ENCODE data around the gene EPB41. TPM values are rescaled to one million over a fixed set of nuclear protein-coding genes. Genes with fewer than 3 reads are reported as not detected.
"Not testable (repeated sequence)": the region's sequence is repeated elsewhere in the genome, so short reads cannot be mapped to it uniquely, and the experiment has no call there.

EPB41 gene
- total RNA-seq, 1 experiment from 2014 or later = 17.3 TPM

- not testable (repeated sequence) for H3K27ac ChIP-seq (ENCODE audit: low read length); H3K9ac ChIP-seq (ENCODE audit: low read length); H3K27me3 ChIP-seq (ENCODE audit: low read length); H3K9me3 ChIP-seq (ENCODE audit: low read length); H3K4me1 ChIP-seq (ENCODE audit: low read length); H3K9me2 ChIP-seq (replicated peaks; ENCODE audit: insufficient read depth, low read length); H3K4me3 ChIP-seq (ENCODE audit: low read length); H3K4me2 ChIP-seq (ENCODE audit: low read depth, low read length, poor library complexity, severe bottlenecking); DNase-seq; H2AFZ ChIP-seq (ENCODE audit: low read length)
- Histone ChIP-seq H3K79me2 (ENCODE audit: low read length) (peaks cover 13% of the 10 kb centered on the region), H4K20me1 (ENCODE audit: insufficient read depth, low read depth, low read length) (peaks cover 14% of the 10 kb centered on the region; the same call in 1 of the 2 replicates), H3K36me3 (ENCODE audit: insufficient read depth, low read length) (peaks cover 69% of the 10 kb centered on the region)
Observed at GRCh38 chr1:29150346-29150745, 236.0 kb downstream of the EPB41 start.

GRCh38 chr1:29152046-29152805 is 237.9 kb downstream of the EPB41 start:
- DNase-seq = no peak
- no peaks in the 10 kb centered on the region for H3K4me1 ChIP-seq (ENCODE audit: low read length)
- no peaks in the 10 kb centered on the region for H3K9me3 ChIP-seq (ENCODE audit: low read length)
- peaks cover 29% of the 10 kb centered on the region for H3K79me2 ChIP-seq (ENCODE audit: low read length)
- no peaks in the 10 kb centered on the region for H3K27me3 ChIP-seq (ENCODE audit: low read length)
- H3K36me3 ChIP-seq (ENCODE audit: insufficient read depth, low read length) = peaks cover 67% of the 10 kb centered on the region
- H4K20me1 ChIP-seq (ENCODE audit: insufficient read depth, low read depth, low read length) = peaks cover 14% of the 10 kb centered on the region; the same call in 1 of the 2 replicates
- H3K9ac ChIP-seq (ENCODE audit: low read length) = no peak overlapping the region
- no peak overlapping the region for H2AFZ ChIP-seq (ENCODE audit: low read length)
- no peak overlapping the region for H3K27ac ChIP-seq (ENCODE audit: low read length)
- H3K4me2 ChIP-seq (ENCODE audit: low read depth, low read length, poor library complexity, severe bottlenecking) = no peak overlapping the region
- H3K4me3 ChIP-seq (ENCODE audit: low read length) = no peak overlapping the region
- H3K9me2 ChIP-seq (replicated peaks; ENCODE audit: insufficient read depth, low read length) = no peaks in the 10 kb centered on the region

GRCh38 chr1:29156543-29157268 is 242.3 kb downstream of the EPB41 start:
- Histone ChIP-seq H3K27ac (ENCODE audit: low read length) (no peak overlapping the region), H2AFZ (ENCODE audit: low read length) (no peak overlapping the region), H3K9me2 (replicated peaks; ENCODE audit: insufficient read depth, low read length) (no peaks in the 10 kb centered on the region), H4K20me1 (ENCODE audit: insufficient read depth, low read depth, low read length) (peaks cover 14% of the 10 kb centered on the region), H3K4me2 (ENCODE audit: low read depth, low read length, poor library complexity, severe bottlenecking) (no peak overlapping the region), H3K4me1 (ENCODE audit: low read length) (no peaks in the 10 kb centered on the region), H3K9me3 (ENCODE audit: low read length) (no peaks in the 10 kb centered on the region), H3K9ac (ENCODE audit: low read length) (no peak overlapping the region), H3K36me3 (ENCODE audit: insufficient read depth, low read length) (peaks cover 59% of the 10 kb centered on the region), H3K4me3 (ENCODE audit: low read length) (no peak overlapping the region), H3K27me3 (ENCODE audit: low read length) (no peaks in the 10 kb centered on the region), H3K79me2 (ENCODE audit: low read length) (peaks cover 51% of the 10 kb centered on the region)
- DNase-seq = no peak

- H3K9me3 ChIP-seq (ENCODE audit: low read length) = no peaks in the 10 kb centered on the region
- peaks cover 15% of the 10 kb centered on the region for H4K20me1 ChIP-seq (ENCODE audit: insufficient read depth, low read depth, low read length)
- no peak for DNase-seq
- H3K4me1 ChIP-seq (ENCODE audit: low read length) = no peaks in the 10 kb centered on the region
- H3K4me2 ChIP-seq (ENCODE audit: low read depth, low read length, poor library complexity, severe bottlenecking) = no peak overlapping the region
- no peaks in the 10 kb centered on the region for H3K9me2 ChIP-seq (replicated peaks; ENCODE audit: insufficient read depth, low read length)
- peaks cover 53% of the 10 kb centered on the region for H3K36me3 ChIP-seq (ENCODE audit: insufficient read depth, low read length)
- H3K79me2 ChIP-seq (ENCODE audit: low read length) = peaks cover 51% of the 10 kb centered on the region
- H3K27ac ChIP-seq (ENCODE audit: low read length) = no peak overlapping the region
- no peak overlapping the region for H2AFZ ChIP-seq (ENCODE audit: low read length)
- H3K9ac ChIP-seq (ENCODE audit: low read length) = no peak overlapping the region
- H3K4me3 ChIP-seq (ENCODE audit: low read length) = no peak overlapping the region
- H3K27me3 ChIP-seq (ENCODE audit: low read length) = no peaks in the 10 kb centered on the region
Observed at GRCh38 chr1:29157269-29157601, 242.9 kb downstream of the EPB41 start.

- no peak for DNase-seq
- H3K4me2 ChIP-seq (ENCODE audit: low read depth, low read length, poor library complexity, severe bottlenecking) = no peak overlapping the region
- peaks cover 73% of the 10 kb centered on the region for H3K79me2 ChIP-seq (ENCODE audit: low read length)
- H3K36me3 ChIP-seq (ENCODE audit: insufficient read depth, low read length) = peaks cover 65% of the 10 kb centered on the region
- no peak overlapping the region for H3K9ac ChIP-seq (ENCODE audit: low read length)
- H3K4me3 ChIP-seq (ENCODE audit: low read length) = no peak overlapping the region
- H3K9me2 ChIP-seq (replicated peaks; ENCODE audit: insufficient read depth, low read length) = no peaks in the 10 kb centered on the region
- no peaks in the 10 kb centered on the region for H3K9me3 ChIP-seq (ENCODE audit: low read length)
- H3K4me1 ChIP-seq (ENCODE audit: low read length) = no peaks in the 10 kb centered on the region
- H3K27me3 ChIP-seq (ENCODE audit: low read length) = no peaks in the 10 kb centered on the region
- H3K27ac ChIP-seq (ENCODE audit: low read length) = no peak overlapping the region
- no peak overlapping the region for H2AFZ ChIP-seq (ENCODE audit: low read length)
- peaks cover 27% of the 10 kb centered on the region for H4K20me1 ChIP-seq (ENCODE audit: insufficient read depth, low read depth, low read length)
Observed at GRCh38 chr1:29159773-29160172, 245.4 kb downstream of the EPB41 start.

- H3K36me3 ChIP-seq (ENCODE audit: insufficient read depth, low read length) = peaks cover 73% of the 10 kb centered on the region
- no peak overlapping the region for H3K4me2 ChIP-seq (ENCODE audit: low read depth, low read length, poor library complexity, severe bottlenecking)
- H3K27ac ChIP-seq (ENCODE audit: low read length) = no peak overlapping the region
- H3K4me3 ChIP-seq (ENCODE audit: low read length) = no peak overlapping the region
- peaks cover 82% of the 10 kb centered on the region for H3K79me2 ChIP-seq (ENCODE audit: low read length)
- H2AFZ ChIP-seq (ENCODE audit: low read length) = no peak overlapping the region
- H4K20me1 ChIP-seq (ENCODE audit: insufficient read depth, low read depth, low read length) = peaks cover 28% of the 10 kb centered on the region; the same call in 1 of the 2 replicates
- no peak for DNase-seq
- H3K4me1 ChIP-seq (ENCODE audit: low read length) = no peaks in the 10 kb centered on the region
- no peaks in the 10 kb centered on the region for H3K27me3 ChIP-seq (ENCODE audit: low read length)
- no peaks in the 10 kb centered on the region for H3K9me3 ChIP-seq (ENCODE audit: low read length)
- no peak overlapping the region for H3K9ac ChIP-seq (ENCODE audit: low read length)
- no peaks in the 10 kb centered on the region for H3K9me2 ChIP-seq (replicated peaks; ENCODE audit: insufficient read depth, low read length)
Observed at GRCh38 chr1:29162025-29162424, 247.7 kb downstream of the EPB41 start.

- Histone ChIP-seq H3K9me3 (ENCODE audit: low read length) (no peaks in the 10 kb centered on the region), H3K4me1 (ENCODE audit: low read length) (no peaks in the 10 kb centered on the region), H3K27me3 (ENCODE audit: low read length) (no peaks in the 10 kb centered on the region), H4K20me1 (ENCODE audit: insufficient read depth, low read depth, low read length) (peaks cover 31% of the 10 kb centered on the region; the same call in 1 of the 2 replicates), H3K9me2 (replicated peaks; ENCODE audit: insufficient read depth, low read length) (no peaks in the 10 kb centered on the region), H2AFZ (ENCODE audit: low read length) (no peak overlapping the region), H3K4me3 (ENCODE audit: low read length) (no peak overlapping the region), H3K9ac (ENCODE audit: low read length) (no peak overlapping the region), H3K36me3 (ENCODE audit: insufficient read depth, low read length) (peaks cover 69% of the 10 kb centered on the region), H3K27ac (ENCODE audit: low read length) (no peak overlapping the region), H3K79me2 (ENCODE audit: low read length) (peaks cover 83% of the 10 kb centered on the region), H3K4me2 (ENCODE audit: low read depth, low read length, poor library complexity, severe bottlenecking) (no peak overlapping the region)
- DNase-seq = no peak
Observed at GRCh38 chr1:29162476-29163138, 248.2 kb downstream of the EPB41 start.

- Histone ChIP-seq H3K4me2 (ENCODE audit: low read depth, low read length, poor library complexity, severe bottlenecking) (no peak overlapping the region), H4K20me1 (ENCODE audit: insufficient read depth, low read depth, low read length) (peaks cover 43% of the 10 kb centered on the region), H3K9me3 (ENCODE audit: low read length) (no peaks in the 10 kb centered on the region), H3K4me3 (ENCODE audit: low read length) (no peak overlapping the region), H3K9me2 (replicated peaks; ENCODE audit: insufficient read depth, low read length) (no peaks in the 10 kb centered on the region), H3K79me2 (ENCODE audit: low read length) (peaks cover 97% of the 10 kb centered on the region), H3K4me1 (ENCODE audit: low read length) (no peaks in the 10 kb centered on the region), H3K36me3 (ENCODE audit: insufficient read depth, low read length) (peaks cover 75% of the 10 kb centered on the region), H3K27ac (ENCODE audit: low read length) (no peak overlapping the region), H3K9ac (ENCODE audit: low read length) (no peak overlapping the region), H3K27me3 (ENCODE audit: low read length) (no peaks in the 10 kb centered on the region), H2AFZ (ENCODE audit: low read length) (no peak overlapping the region)
- no peak for DNase-seq
Observed at GRCh38 chr1:29164588-29164987, 250.2 kb downstream of the EPB41 start.

Measured in Karpas-422 (cell line).